HepG2 (cell line): ENCODE measurements around the gene UBC. TPM values are rescaled to one million over a fixed set of nuclear protein-coding genes. Genes with fewer than 3 reads are reported as not detected.

ENCODE experiments used
- BRCA1 ChIP-seq: sonication (generic); formaldehyde crosslinking; IDR thresholded peaks from 2 replicates; pipeline ENCODE4 v1.4.0; 2020; ENCODE audit warnings: missing genetic modification reagents
- CC2D1A ChIP-seq: sonication (generic); formaldehyde crosslinking; IDR thresholded peaks from 2 replicates; pipeline ENCODE4 v1.8.1; 2023; ENCODE audit warnings: mild to moderate bottlenecking, missing genetic modification reagents
- POLR2AphosphoS2 ChIP-seq: IDR thresholded peaks from 2 replicates; pipeline ENCODE4 v1.6.1; 2011; ENCODE audit warnings: low read depth, low read length, improper control_type of control experiment
- REPIN1 ChIP-seq: sonication (generic); formaldehyde crosslinking; IDR thresholded peaks from 2 replicates; pipeline ENCODE4 v1.8.0; 2022; ENCODE audit warnings: missing genetic modification reagents, low read depth, mild to moderate bottlenecking, borderline replicate concordance
- U2AF1 ChIP-seq: fragments of 200-400 bp; formaldehyde crosslinking; optimal IDR thresholded peaks from 2 replicates; pipeline ENCODE3; 2017; ENCODE audit warnings: mild to moderate bottlenecking, low read depth, low read length
- ZFP82 ChIP-seq: sonication (generic); formaldehyde crosslinking; IDR thresholded peaks from 2 replicates; pipeline ENCODE4 v1.5.1; 2020; ENCODE audit warnings: mild to moderate bottlenecking, missing genetic modification reagents, borderline replicate concordance
- ZMYM3 ChIP-seq: sonication (generic); formaldehyde crosslinking; IDR thresholded peaks from 2 replicates; pipeline ENCODE4 v1.5.1; 2020; ENCODE audit warnings: mild to moderate bottlenecking, missing genetic modification reagents
- ZNF136 ChIP-seq: sonication (generic); formaldehyde crosslinking; IDR thresholded peaks from 2 replicates; pipeline ENCODE4 v1.8.1; 2022; ENCODE audit warnings: low read depth, mild to moderate bottlenecking, moderate library complexity, missing genetic modification reagents
- ZNF235 ChIP-seq: sonication (generic); formaldehyde crosslinking; IDR thresholded peaks from 2 replicates; pipeline ENCODE4 v1.8.1; 2023; ENCODE audit warnings: mild to moderate bottlenecking, missing genetic modification reagents, borderline replicate concordance
- ZNF264 ChIP-seq: sonication (generic); formaldehyde crosslinking; IDR thresholded peaks from 2 replicates; pipeline ENCODE4 v1.4.0; 2020; ENCODE audit warnings: missing genetic modification reagents
- ZNF30 ChIP-seq: sonication (generic); formaldehyde crosslinking; IDR thresholded peaks from 2 replicates; pipeline ENCODE4 v1.5.0; 2020; ENCODE audit warnings: mild to moderate bottlenecking, missing genetic modification reagents
- ZNF605 ChIP-seq: sonication (generic); formaldehyde crosslinking; IDR thresholded peaks from 2 replicates; pipeline ENCODE4 v1.8.0; 2022; ENCODE audit warnings: mild to moderate bottlenecking, missing genetic modification reagents
- ZNF709 ChIP-seq: sonication (generic); formaldehyde crosslinking; IDR thresholded peaks from 2 replicates; pipeline ENCODE4 v1.5.0; 2020; ENCODE audit warnings: mild to moderate bottlenecking, missing genetic modification reagents
- ZNF724P ChIP-seq: sonication (generic); formaldehyde crosslinking; IDR thresholded peaks from 2 replicates; pipeline ENCODE4 v1.8.0; 2022; ENCODE audit warnings: missing genetic modification reagents, borderline replicate concordance
- ZNF816 ChIP-seq: sonication (generic); formaldehyde crosslinking; IDR thresholded peaks from 2 replicates; pipeline ENCODE4 v1.8.0; 2022; ENCODE audit warnings: missing genetic modification reagents, mild to moderate bottlenecking, borderline replicate concordance
- polyA plus RNA-seq, 8 experiments: library from polyadenylated mRNA; depleted of rRNA in 3 of 8; stranded (reverse) in 7 of 8; unstranded in 1 of 8; fragments of >200 nt; fragmentation: Illumina TruSeq in 4 of 8; extraction: Trizol in 4 of 8; gene quantifications; 2 replicates each; pipeline versions ENCODE4 v1.2.1 to v1.2.3, GENCODE V29; 2011 to 2016; ENCODE audit warnings: low read depth in 4 of 8, missing spikeins in 1 of 8, mixed read lengths in 1 of 8; ENCODE audit not compliant: insufficient read depth in 1 of 8
- total RNA-seq, 5 experiments: library from RNA; depleted of rRNA; stranded (reverse); fragments of >200 nt; fragmentation: Illumina TruSeq; extraction: Trizol; gene quantifications; 2 replicates each; pipeline ENCODE4 v1.2.3, GENCODE V29; 2016; ENCODE audit warnings: low read depth in 1 of 5
- TF ChIP-seq, protein P1 (sequence below), 2 experiments: sonication (generic) in 1 of 2; formaldehyde crosslinking in 1 of 2; IDR thresholded peaks; 2 replicates each; pipeline versions ENCODE4 v1.5.1 to v1.6.1; 2011 to 2020; ENCODE audit warnings: borderline replicate concordance in 1 of 2, low read depth in 1 of 2, low read length in 1 of 2, mild to moderate bottlenecking in 1 of 2, missing genetic modification reagents in 1 of 2, moderate library complexity in 1 of 2
- TF ChIP-seq, protein P2 (sequence below): sonication (generic); formaldehyde crosslinking; IDR thresholded peaks from 2 replicates; pipeline ENCODE4 v1.8.1; 2023; ENCODE audit warnings: mild to moderate bottlenecking, missing genetic modification reagents, borderline replicate concordance
- TF ChIP-seq, protein P3 (sequence below): sonication (generic); formaldehyde crosslinking; IDR thresholded peaks from 2 replicates; pipeline ENCODE4 v1.4.0; 2020; ENCODE audit warnings: mild to moderate bottlenecking, missing genetic modification reagents
- TF ChIP-seq, protein P4 (sequence below): sonication (generic); formaldehyde crosslinking; IDR thresholded peaks from 2 replicates; pipeline ENCODE4 v1.9.0; 2022; ENCODE audit warnings: low read depth, missing genetic modification reagents
- TF ChIP-seq, protein P5 (sequence below): sonication (generic); formaldehyde crosslinking; IDR thresholded peaks from 2 replicates; pipeline ENCODE4 v1.8.0; 2023; ENCODE audit warnings: mild to moderate bottlenecking, missing genetic modification reagents
- TF ChIP-seq, protein P6 (sequence below): sonication (generic); formaldehyde crosslinking; IDR thresholded peaks from 2 replicates; pipeline ENCODE4 v1.4.0; 2020; ENCODE audit warnings: missing genetic modification reagents

UBC gene
- total and polyA plus RNA-seq, 2 of the 13 experiments (the other 11 are each of a cell fraction or from before 2014, with no cell fraction given), result 805 to 1,432 TPM

DNA sequence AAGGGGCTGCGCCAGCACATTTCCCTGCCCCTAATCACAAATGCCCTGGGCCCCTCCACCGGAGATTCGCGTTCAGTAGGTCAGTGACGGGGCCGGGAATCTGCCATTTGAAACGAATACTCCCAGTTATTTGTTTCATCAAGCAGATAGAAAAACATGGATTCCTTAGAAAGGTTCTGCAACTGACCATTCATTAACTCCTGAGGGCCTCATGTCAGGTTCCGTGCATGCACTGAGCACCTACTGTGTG lies 25.6 kb upstream of the UBC start (continued):
- 0 out of 2 replicates have a peak, but pooled peaks have one; percentile 17 for TF ChIP-seq ZNF709
- TF ChIP-seq, protein P1, sequence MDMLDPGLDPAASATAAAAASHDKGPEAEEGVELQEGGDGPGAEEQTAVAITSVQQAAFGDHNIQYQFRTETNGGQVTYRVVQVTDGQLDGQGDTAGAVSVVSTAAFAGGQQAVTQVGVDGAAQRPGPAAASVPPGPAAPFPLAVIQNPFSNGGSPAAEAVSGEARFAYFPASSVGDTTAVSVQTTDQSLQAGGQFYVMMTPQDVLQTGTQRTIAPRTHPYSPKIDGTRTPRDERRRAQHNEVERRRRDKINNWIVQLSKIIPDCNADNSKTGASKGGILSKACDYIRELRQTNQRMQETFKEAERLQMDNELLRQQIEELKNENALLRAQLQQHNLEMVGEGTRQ (IDR thresholded peaks at IDR 0.05; ENCODE audit: low read depth, low read length), result no peak
- TF ChIP-seq, protein P1 (CRISPR knock-in tag; IDR thresholded peaks at IDR 0.05; ENCODE audit: borderline replicate concordance), result 0 out of 2 replicates have a peak, but pooled peaks have one; percentile 27
- TF ChIP-seq, protein P2, sequence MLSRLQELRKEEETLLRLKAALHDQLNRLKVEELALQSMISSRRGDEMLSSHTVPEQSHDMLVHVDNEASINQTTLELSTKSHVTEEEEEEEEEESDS, result 0 out of 2 replicates have a peak, but pooled peaks have one; percentile 1
- 0 out of 2 replicates have a peak, but pooled peaks have one; percentile 18 for TF ChIP-seq ZNF136 (CRISPR knock-in tag)
- 0 out of 2 replicates have a peak, but pooled peaks have one; percentile 37 for TF ChIP-seq ZNF30 (CRISPR knock-in tag)
- peak; percentile 95; the same call in 1 of the 2 replicates for TF ChIP-seq ZNF264 (CRISPR knock-in tag)
- TF ChIP-seq ZNF605 (CRISPR knock-in tag), result peak; percentile 91
- peak; percentile 87; the same call in 1 of the 2 replicates for TF ChIP-seq ZFP82 (CRISPR knock-in tag)
- TF ChIP-seq CC2D1A (CRISPR knock-in tag), result 0 out of 2 replicates have a peak, but pooled peaks have one; percentile 6
- TF ChIP-seq U2AF1, result no peak
- TF ChIP-seq, protein P3, sequence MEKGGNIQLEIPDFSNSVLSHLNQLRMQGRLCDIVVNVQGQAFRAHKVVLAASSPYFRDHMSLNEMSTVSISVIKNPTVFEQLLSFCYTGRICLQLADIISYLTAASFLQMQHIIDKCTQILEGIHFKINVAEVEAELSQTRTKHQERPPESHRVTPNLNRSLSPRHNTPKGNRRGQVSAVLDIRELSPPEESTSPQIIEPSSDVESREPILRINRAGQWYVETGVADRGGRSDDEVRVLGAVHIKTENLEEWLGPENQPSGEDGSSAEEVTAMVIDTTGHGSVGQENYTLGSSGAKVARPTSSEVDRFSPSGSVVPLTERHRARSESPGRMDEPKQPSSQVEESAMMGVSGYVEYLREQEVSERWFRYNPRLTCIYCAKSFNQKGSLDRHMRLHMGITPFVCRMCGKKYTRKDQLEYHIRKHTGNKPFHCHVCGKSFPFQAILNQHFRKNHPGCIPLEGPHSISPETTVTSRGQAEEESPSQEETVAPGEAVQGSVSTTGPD, result no peak
- 0 out of 2 replicates have a peak, but pooled peaks have one; percentile 15 for TF ChIP-seq ZNF816 (CRISPR knock-in tag)
- TF ChIP-seq, protein P4, sequence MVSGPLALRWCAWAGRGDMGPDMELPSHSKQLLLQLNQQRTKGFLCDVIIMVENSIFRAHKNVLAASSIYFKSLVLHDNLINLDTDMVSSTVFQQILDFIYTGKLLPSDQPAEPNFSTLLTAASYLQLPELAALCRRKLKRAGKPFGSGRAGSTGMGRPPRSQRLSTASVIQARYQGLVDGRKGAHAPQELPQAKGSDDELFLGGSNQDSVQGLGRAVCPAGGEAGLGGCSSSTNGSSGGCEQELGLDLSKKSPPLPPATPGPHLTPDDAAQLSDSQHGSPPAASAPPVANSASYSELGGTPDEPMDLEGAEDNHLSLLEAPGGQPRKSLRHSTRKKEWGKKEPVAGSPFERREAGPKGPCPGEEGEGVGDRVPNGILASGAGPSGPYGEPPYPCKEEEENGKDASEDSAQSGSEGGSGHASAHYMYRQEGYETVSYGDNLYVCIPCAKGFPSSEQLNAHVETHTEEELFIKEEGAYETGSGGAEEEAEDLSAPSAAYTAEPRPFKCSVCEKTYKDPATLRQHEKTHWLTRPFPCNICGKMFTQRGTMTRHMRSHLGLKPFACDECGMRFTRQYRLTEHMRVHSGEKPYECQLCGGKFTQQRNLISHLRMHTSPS (CRISPR knock-in tag), result 0 out of 2 replicates have a peak, but pooled peaks have one; percentile 15
- TF ChIP-seq, protein P5, sequence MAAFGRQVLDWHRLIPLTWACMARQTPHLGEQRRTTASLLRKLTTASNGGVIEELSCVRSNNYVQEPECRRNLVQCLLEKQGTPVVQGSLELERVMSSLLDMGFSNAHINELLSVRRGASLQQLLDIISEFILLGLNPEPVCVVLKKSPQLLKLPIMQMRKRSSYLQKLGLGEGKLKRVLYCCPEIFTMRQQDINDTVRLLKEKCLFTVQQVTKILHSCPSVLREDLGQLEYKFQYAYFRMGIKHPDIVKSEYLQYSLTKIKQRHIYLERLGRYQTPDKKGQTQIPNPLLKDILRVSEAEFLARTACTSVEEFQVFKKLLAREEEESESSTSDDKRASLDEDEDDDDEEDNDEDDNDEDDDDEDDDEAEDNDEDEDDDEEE (CRISPR knock-in tag), result peak; percentile 15; the same call in 1 of the 2 replicates
- TF ChIP-seq ZNF235 (CRISPR knock-in tag), result no peak
- TF ChIP-seq POLR2AphosphoS2, result 0 out of 2 replicates have a peak, but pooled peaks have one; percentile 14
- TF ChIP-seq REPIN1 (CRISPR knock-in tag), result 0 out of 2 replicates have a peak, but pooled peaks have one; percentile 18
- TF ChIP-seq BRCA1, result no peak
- 0 out of 2 replicates have a peak, but pooled peaks have one; percentile 9 for TF ChIP-seq ZNF724P (CRISPR knock-in tag)
- no peak for TF ChIP-seq ZMYM3 (CRISPR knock-in tag)
- TF ChIP-seq, protein P6, sequence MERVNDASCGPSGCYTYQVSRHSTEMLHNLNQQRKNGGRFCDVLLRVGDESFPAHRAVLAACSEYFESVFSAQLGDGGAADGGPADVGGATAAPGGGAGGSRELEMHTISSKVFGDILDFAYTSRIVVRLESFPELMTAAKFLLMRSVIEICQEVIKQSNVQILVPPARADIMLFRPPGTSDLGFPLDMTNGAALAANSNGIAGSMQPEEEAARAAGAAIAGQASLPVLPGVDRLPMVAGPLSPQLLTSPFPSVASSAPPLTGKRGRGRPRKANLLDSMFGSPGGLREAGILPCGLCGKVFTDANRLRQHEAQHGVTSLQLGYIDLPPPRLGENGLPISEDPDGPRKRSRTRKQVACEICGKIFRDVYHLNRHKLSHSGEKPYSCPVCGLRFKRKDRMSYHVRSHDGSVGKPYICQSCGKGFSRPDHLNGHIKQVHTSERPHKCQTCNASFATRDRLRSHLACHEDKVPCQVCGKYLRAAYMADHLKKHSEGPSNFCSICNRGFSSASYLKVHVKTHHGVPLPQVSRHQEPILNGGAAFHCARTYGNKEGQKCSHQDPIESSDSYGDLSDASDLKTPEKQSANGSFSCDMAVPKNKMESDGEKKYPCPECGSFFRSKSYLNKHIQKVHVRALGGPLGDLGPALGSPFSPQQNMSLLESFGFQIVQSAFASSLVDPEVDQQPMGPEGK (CRISPR knock-in tag), result peak; percentile 65
